Activated effector memory CD4-positive, alpha-beta T cell treated with anti-CD3 and anti-CD28 coated beads, Interleukin-2, amount 50 U/mL, for 16 hours (primary cell): ENCODE data around the gene RAB13.

Experiments used
- DNase-seq: peaks from one replicate; pipeline ENCODE4 v3.0.0-alpha.2; 2020

RAB13 gene

GRCh38 chr1:153977250-153978240 is 8.6 kb downstream of the RAB13 start, which contains the start of gene JTB:
Gene JTB (minus strand): TSS chr1:153977674. CDS start chr1:153977252, 422 bp downstream.
- peak; percentile 94 for DNase-seq

- no peak for DNase-seq
These were observed 9.3 kb downstream of the RAB13 start for GRCh38 chr1:153976819-153977249.

- DNase-seq = no peak
These were observed 12.6 kb downstream of the RAB13 start for GRCh38 chr1:153973525-153973924.

GRCh38 chr1:153973071-153973470 is 13.1 kb downstream of the RAB13 start:
- DNase-seq = no peak

GRCh38 chr1:153970346-153970745 is 15.8 kb downstream of the RAB13 start:
- DNase-seq = no peak

DNA sequence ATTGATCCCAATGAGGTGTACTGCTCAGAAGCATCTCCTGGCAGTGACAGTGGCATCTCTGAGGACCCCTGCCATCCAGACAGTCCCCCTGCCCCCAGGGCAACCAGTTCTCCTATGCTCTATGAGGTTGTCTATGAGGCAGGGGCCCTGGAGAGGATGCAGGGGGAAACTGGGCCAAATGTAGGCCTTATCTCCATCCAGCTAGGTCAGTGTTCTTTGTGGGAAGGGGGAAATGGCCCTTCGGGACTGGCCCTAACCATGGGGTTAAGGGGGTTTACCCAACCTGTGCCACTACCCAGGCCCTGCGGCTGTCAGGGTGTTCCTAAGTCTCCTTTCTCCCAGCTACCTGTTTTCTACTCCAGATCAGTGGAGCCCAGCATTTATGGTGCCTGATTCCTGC is 17.2 kb downstream of the RAB13 start:
- DNase-seq = no peak

GRCh38 chr1:153968408-153968807 is 17.7 kb downstream of the RAB13 start:
- no peak for DNase-seq

DNA sequence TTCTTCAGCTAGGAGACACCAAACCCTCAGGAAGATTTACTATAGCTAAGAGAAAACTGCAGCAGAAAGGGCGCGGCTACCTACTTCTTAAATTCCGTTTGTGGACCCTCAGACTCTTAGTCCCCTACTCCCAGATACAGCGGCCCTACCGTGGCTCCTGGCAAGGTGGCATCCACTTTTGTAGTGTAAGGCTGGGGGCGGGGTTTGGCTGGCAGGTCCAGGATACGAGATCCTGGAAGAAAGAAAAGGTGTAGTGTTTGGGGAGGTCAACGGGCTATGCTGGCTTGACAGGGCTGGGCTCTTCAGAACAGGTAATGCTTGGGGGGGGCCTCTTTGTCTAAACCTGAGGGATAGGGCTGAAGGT is 18.2 kb downstream of the RAB13 start:
- DNase-seq = no peak

DNA sequence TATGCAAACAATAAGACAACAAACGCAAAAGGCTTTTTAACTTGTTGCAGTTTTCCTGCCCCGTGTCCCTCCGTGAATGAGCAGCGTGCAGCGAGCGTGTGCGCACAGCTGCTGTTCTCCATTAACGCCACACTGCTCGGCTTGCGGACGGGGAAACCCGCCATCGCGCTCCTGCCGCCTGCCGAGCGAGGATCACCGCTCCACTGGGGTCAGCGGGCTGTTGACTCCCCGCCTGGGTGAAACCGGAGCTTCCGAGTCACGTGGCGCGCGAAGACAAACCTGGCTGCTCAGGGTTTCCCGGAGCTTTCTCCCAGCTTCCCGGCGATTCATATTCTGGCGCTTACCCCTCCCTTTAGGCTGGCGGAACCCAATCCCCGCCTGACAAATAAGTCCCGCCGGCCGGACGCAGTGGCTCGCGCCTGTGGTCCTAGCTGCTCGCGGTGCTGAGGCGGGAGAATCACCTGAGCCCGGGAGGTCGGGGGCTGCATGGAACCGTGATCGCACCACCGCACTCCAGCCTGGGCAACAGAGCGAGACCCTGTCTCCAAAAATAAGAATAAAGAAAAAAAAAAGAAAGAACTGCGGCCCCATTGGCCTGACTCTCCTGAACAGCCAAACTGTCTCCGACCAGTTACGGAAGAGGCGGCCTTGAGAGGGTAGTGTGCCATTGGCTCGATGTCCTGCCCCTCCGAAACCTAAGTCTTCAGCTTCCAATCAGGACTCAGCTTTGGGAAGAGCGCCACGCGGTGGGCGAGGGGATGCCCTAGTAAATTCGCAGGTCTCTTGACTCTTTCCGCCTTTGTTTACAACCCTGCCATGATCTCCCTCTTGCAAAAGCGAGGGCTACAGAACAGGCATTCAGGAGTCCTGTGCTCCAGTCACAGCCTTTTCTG is 18.8 kb downstream of the RAB13 start, which contains the start of gene CREB3L4:
Gene CREB3L4 (plus strand): TSS at position 796 of the 893 bp plus-strand sequence. CDS start 624 bp downstream, outside the sequence.
- DNase-seq = peak; percentile 92

DNA sequence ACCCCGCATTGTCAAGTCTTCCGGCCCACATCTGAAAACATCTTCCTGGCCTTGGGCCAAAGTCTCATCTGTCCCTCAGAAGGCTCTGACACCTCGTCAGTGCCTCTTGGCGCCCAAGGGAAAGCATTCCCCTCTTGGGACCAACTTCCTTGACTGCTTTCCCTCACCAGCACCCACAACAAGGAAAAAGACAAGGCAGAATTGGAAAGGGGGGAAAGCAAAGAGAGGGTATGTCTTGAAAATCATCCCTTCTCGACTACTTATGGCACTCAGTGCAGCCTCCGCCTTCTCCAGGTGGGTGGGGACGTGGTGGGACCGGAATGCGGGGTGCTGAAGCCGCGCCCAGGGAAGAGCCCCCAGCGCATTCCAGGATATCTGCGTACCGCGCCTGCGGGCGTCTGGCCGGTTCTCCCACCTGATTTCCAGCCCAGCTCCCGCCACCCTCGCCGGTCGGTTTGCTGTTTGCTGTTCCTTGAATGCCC is 22.2 kb downstream of the RAB13 start:
- no peak for DNase-seq

DNA sequence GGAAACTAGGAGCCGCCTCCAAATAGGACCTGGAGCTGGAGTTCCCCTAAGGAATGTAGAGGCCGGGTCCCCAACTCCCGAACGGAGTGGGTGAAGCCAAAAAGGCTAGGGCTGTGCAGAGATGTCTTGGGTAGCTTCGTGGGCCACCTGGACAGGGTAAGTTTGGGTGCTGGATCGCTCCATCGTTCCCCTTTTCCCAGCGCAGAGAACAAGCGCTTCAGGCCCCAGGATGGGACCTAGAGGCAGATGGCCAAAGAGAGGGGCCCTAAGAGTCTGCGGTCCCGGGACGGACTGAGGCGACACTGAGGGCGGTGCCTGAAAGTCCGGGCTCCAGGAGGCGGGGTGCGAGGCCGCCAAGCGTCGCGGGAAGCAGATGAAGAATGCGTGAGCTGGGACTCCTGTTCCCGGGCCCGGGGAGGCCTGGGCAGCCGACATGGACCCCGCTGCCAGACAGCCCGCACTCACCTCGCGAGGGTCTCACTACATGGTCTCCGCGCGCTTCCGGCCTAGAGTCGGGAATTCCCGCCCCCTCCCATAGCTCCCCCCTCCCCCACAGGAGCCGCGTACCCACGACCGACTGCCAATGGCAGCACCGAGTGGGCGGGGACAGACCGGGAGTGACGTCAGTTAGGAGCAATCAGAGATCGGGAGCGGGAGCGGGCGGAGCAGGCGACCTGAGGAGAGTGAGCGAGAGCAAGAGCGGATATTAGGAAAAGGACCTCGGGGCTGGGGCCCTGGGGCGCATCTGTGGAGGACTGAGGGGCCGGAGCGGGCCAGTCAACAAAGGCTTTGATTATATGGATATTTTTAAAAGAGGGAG is 22.9 kb downstream of the RAB13 start, which contains the start of gene SLC39A1:
Gene SLC39A1 (minus strand): TSS at position 508 of the 820 bp plus-strand sequence. CDS start 822 bp downstream, outside the sequence.
- peak; percentile 97 for DNase-seq

DNA sequence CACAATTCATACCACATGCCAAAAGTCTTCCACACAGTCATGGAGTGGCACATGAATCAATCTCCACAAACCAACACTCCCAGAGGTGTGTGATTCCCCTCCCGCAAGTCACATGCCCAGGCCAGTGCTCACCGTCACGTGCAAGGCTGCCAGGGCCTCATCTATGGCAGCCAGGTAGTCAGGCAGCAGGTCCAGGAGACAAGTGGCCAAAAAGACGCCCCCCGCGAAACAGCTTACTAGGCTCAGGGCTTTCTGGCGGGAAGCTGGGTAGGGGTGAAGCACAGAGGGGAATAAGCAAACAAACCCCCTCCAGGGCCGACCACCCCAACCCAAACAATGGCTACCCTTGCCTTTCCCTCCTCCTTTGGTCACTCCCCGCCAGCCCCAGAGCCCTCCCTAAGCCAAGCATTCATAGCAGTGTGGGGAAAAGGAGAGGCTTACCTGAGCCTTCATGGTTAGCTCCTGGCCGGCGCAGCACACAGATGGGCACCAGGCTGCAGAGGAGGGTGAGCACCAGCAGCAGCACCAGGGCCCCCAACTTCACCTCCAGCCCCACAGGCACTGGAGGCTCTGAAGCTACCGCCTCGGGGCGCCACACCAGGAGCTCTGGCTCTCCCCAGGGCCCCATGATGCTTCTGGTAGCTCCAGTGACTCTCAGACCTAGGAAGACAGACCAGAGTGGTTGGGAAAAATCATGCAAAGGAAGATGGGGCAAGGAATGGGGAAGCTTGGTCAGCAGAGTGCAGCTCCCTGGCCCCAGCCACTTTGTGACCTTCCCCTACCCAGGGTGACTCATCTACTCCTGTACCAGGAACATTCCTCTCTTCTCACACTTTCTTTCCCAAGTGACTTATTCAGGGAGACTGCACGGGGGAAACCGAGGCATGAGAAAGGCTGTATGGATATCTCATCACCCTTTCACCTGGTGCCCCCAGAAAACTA is 23.8 kb downstream of the RAB13 start:
- no peak for DNase-seq

- DNase-seq = no peak
These were observed 24.7 kb downstream of the RAB13 start for GRCh38 chr1:153961421-153961820.

DNA sequence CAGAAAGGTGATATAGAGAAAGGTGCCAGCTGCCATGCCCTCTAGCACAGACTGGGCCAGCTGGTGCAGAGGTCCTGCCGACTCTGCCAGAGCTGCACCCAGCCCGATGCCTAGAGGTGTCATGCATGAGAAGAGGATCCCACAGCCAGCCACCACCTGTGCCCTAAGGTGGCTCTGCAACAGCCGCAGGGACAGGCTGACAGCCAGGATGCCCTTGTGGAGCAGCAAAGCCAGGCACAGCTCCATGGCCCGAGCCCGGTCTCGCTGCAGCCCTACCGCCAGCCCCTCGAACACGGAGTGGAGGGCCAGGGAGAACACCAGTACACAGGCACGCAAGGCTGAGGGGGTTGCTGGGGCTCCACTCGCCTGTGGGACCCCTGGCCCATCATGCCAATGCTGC is 25.9 kb downstream of the RAB13 start:
- DNase-seq = no peak

DNA sequence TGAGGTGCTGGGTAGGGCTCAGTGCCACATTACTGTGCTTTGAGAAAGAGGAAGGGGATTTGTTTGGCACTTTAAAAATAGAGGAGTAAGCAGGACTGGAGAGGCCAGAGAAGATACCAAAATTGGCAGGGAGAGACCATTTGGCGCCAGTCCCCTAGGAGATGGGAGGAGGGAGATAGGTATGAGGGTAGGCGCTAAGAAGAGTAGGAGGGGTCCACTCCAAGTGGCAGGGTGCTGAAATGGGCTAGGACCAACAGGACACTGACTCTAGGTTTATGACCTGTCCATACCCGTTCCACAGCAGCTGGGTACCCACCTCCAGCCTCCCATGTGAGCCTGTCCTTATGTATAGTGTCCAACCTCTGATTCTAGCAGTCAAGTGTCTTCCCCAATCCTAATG is 26.7 kb downstream of the RAB13 start:
- DNase-seq = no peak

- no peak for DNase-seq
These were observed 27.2 kb downstream of the RAB13 start for GRCh38 chr1:153958961-153959260.

GRCh38 chr1:153958111-153958960 is 27.8 kb downstream of the RAB13 start, which contains the start of gene CRTC2:
Gene CRTC2 (minus strand): TSS chr1:153958612. CDS start chr1:153958497, 115 bp downstream.
- peak; percentile 99 for DNase-seq

DNA sequence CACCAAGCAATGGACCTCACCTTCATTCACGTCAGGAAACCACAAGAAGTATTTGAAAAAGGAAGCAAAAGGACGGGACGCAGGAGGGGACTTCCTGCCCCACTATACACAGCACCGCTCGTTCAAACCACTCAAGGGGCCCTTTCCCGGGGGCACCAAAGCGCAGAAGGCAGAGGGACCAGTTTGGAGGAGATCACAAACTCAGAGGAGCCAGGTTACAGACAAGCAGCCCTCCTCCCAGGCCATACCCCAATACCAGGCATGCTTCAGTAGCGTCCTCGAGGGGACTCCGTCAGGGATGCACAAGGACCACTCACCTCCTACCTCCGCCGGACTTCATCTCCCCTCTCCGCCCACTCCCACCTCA is 28.4 kb downstream of the RAB13 start:
- peak; percentile 81 for DNase-seq

DNA sequence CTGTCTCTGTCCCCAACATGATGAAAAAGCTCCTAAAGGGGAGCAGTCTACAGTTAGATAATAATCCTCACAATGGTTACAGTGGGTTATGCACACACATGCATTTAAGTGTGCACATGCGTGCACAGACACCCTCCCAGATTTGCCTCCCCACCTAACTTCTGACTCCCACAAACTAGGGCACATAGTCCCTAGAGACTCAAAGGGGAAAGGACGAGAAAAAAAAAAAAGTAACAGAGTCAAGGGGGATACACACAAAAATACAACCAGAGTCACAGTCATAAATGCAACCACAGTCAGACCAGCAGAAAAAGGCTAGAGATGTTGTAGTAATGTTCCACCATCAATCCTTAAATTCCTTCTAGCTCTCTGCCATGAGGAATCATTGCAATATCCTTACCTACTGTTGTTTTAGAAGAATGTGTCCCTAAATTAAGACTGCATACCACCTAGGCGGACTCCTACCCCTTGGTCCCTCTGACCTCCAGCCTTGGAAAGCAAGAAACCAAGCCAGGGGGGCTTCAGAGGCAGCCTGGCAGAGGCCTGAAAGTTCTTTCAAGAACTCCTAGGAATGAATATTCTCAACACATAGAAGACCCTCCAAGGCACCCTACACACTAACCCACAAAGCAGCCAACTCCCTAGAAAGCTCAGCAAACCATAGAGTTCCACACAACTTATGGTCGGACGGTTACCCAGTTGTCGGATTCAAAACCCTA is 29.0 kb downstream of the RAB13 start:
- DNase-seq = no peak
